Medulla oblongata (tissue), 1 donor: ENCODE measurements around the gene MYO1H.
"Not testable (repeated sequence)": the region's sequence is repeated elsewhere in the genome, so short reads cannot be mapped to it uniquely, and the experiment has no call there.

Experiments
- DNase-seq: peaks from one replicate; pipeline ENCODE4 v3.0.0-alpha.2; 2015; ENCODE audit errors: extremely low spot score

Gene MYO1H

GRCh38 chr12:109421355-109422087 is 73.8 kb downstream of the MYO1H start:
- DNase-seq: no peak

GRCh38 chr12:109422251-109422650 is 74.6 kb downstream of the MYO1H start:
- no peak for DNase-seq

GRCh38 chr12:109423392-109423791 is 75.7 kb downstream of the MYO1H start:
- DNase-seq: no peak

- peak; percentile 88 for DNase-seq
Measured at GRCh38 chr12:109428037-109428629, 80.4 kb downstream of the MYO1H start.

- not testable (repeated sequence) for DNase-seq
Measured at GRCh38 chr12:109428804-109429203, 81.1 kb downstream of the MYO1H start.

- DNase-seq: no peak
Measured at GRCh38 chr12:109430244-109430643, 82.5 kb downstream of the MYO1H start.

- no peak for DNase-seq
Measured at GRCh38 chr12:109432431-109432830, 84.7 kb downstream of the MYO1H start.

GRCh38 chr12:109432842-109433304 is 85.2 kb downstream of the MYO1H start:
- peak; percentile 67 for DNase-seq

GRCh38 chr12:109433618-109434017 is 85.9 kb downstream of the MYO1H start:
- DNase-seq: no peak

- DNase-seq: no peak
Measured at GRCh38 chr12:109434582-109434981, 86.9 kb downstream of the MYO1H start.

GRCh38 chr12:109435428-109436187 is 87.9 kb downstream of the MYO1H start:
- DNase-seq: no peak

GRCh38 chr12:109436188-109436560 is 88.5 kb downstream of the MYO1H start:
- no peak for DNase-seq

- DNase-seq: no peak
Measured at GRCh38 chr12:109439181-109439580, 91.5 kb downstream of the MYO1H start.

- not testable (repeated sequence) for DNase-seq
Measured at GRCh38 chr12:109439951-109440350, 92.3 kb downstream of the MYO1H start.

- no peak for DNase-seq
Measured at GRCh38 chr12:109440851-109441490, 93.3 kb downstream of the MYO1H start.

GRCh38 chr12:109443794-109444193 is 96.1 kb downstream of the MYO1H start:
- no peak for DNase-seq

- no peak for DNase-seq
Measured at GRCh38 chr12:109444259-109444658, 96.6 kb downstream of the MYO1H start.

- no peak for DNase-seq
Measured at GRCh38 chr12:109445191-109445609, 97.5 kb downstream of the MYO1H start.

GRCh38 chr12:109446869-109447268 is 99.2 kb downstream of the MYO1H start:
- DNase-seq: no peak

- no peak for DNase-seq
Measured at GRCh38 chr12:109447482-109447881, 99.8 kb downstream of the MYO1H start.

GRCh38 chr12:109448272-109448671 is 100.6 kb downstream of the MYO1H start:
- no peak for DNase-seq

GRCh38 chr12:109448707-109449390 is 101.1 kb downstream of the MYO1H start:
- no peak for DNase-seq
